Skeletal muscle satellite cell (primary cell): ENCODE measurements around the gene BOC.
"Not testable (repeated sequence)": the region's sequence is repeated elsewhere in the genome, so short reads cannot be mapped to it uniquely, and the experiment has no call there.

Experiments
- H3K27me3 ChIP-seq: 2 replicates; pipeline ENCODE4 v1.7.0; 2013; ENCODE audit warnings: low read length; ENCODE audit not compliant: control insufficient read depth, insufficient read depth
- H3K36me3 ChIP-seq: 2 replicates; pipeline ENCODE4 v1.7.0; 2013; ENCODE audit warnings: mild to moderate bottlenecking, control low read depth, low read length; ENCODE audit not compliant: insufficient read depth
- H3K4me1 ChIP-seq: 2 replicates; pipeline ENCODE4 v1.7.0; 2013; ENCODE audit warnings: low read length; ENCODE audit not compliant: control insufficient read depth, insufficient read depth
- H3K4me2 ChIP-seq: 2 replicates; pipeline ENCODE4 v1.7.0; 2013; ENCODE audit warnings: mild to moderate bottlenecking, low read length
- H3K4me3 ChIP-seq: 2 replicates; pipeline ENCODE4 v1.7.0; 2013; ENCODE audit warnings: low read length
- H3K9ac ChIP-seq: 2 replicates; pipeline ENCODE4 v1.7.0; 2013; ENCODE audit warnings: mild to moderate bottlenecking, low read depth, low read length, moderate library complexity
- H3K9me3 ChIP-seq: replicated peaks from 2 replicates; pipeline ENCODE4 v1.7.0; 2013; ENCODE audit warnings: mild to moderate bottlenecking, control low read depth, low read length

BOC gene

DNA sequence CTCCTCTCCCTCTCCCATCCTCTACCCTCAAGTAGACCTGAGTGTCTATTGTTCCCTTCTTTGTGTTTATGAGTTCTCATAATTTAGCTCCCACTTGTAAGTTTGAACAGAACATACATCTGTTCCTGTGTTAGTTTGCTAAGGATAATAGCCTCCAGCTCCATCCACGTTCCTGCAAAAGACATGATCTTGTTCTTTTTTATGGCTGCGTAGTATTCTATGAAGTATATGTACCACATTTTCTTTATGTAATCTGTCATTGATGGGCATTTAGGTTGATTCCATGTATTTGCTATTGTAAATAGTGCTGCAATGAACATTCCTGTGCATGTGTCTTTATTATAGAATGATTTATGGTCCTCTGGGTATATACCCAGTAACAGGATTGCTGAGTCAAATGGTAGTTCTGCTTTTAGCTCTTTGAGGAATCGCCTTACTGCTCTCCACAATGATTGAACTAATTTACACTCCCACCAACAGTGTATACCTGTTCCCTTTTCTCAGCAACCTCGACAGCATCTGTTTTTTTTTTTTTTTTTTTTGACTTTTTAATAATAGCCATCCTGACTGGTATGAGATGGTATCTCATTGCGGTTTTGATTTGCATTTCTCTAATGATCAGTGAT lies 39.6 kb upstream of the BOC start:
- not testable (repeated sequence) for H3K4me1 ChIP-seq, H3K4me2 ChIP-seq
- peaks cover 14% of the 10 kb centered on the region for H3K27me3 ChIP-seq

DNA sequence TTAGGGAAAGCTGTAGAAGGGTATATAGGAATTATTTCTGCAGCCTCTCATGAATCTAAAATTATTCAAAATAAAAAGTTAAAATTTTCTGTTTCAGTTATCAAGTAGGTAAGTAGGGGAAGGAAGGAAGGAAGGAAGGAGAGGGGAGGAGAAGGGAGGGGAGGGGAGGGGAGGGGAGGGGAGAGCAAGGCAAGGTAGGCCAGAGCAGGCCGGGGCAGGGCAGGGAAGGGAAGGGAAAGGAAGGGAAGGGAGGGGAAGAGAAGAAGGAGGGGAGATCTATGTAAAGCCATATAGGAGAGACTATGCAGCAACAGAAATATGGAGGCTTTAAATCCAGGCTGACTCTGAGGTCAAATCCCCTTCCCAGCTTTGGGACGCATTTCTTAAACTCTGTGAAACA lies 38.3 kb upstream of the BOC start:
- Histone ChIP-seq H3K4me1 (no peaks in the 10 kb centered on the region), H3K9ac (no peak overlapping the region), H3K36me3 (no peaks in the 10 kb centered on the region), H3K4me3 (no peak overlapping the region), H3K4me2 (no peak overlapping the region), H3K9me3 (no peaks in the 10 kb centered on the region), H3K27me3 (peaks cover 25% of the 10 kb centered on the region)

More for the DNA sequence above, 39.6 kb upstream of the BOC start:
- not testable (repeated sequence) for H3K9me3 ChIP-seq, H3K4me3 ChIP-seq, H3K9ac ChIP-seq, H3K36me3 ChIP-seq

DNA sequence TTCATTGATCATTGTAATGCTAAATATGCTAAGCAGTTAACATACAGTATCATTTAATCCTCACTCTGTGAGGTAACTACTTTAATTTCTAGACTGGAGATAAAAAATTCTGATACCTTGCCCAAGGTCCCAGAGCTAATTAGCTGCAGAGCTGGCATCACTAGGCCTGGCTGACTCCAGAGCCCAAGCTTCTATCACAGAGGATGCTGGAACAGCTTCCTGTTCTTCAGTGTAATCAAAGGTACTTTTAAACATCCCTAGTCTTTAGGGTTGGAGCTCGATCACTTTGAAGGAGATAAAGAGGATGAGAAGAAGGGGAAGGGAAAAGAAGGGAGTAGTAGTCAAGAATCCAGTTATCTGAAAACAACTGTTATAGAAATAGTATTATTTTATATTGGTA lies 37.1 kb upstream of the BOC start:
- no peaks in the 10 kb centered on the region for H3K36me3 ChIP-seq
- H3K4me1 ChIP-seq, result no peaks in the 10 kb centered on the region
- peaks cover 34% of the 10 kb centered on the region for H3K27me3 ChIP-seq
- no peak overlapping the region for H3K4me2 ChIP-seq
- H3K9me3 ChIP-seq, result no peaks in the 10 kb centered on the region
- H3K9ac ChIP-seq, result no peak overlapping the region
- H3K4me3 ChIP-seq, result no peak overlapping the region

DNA sequence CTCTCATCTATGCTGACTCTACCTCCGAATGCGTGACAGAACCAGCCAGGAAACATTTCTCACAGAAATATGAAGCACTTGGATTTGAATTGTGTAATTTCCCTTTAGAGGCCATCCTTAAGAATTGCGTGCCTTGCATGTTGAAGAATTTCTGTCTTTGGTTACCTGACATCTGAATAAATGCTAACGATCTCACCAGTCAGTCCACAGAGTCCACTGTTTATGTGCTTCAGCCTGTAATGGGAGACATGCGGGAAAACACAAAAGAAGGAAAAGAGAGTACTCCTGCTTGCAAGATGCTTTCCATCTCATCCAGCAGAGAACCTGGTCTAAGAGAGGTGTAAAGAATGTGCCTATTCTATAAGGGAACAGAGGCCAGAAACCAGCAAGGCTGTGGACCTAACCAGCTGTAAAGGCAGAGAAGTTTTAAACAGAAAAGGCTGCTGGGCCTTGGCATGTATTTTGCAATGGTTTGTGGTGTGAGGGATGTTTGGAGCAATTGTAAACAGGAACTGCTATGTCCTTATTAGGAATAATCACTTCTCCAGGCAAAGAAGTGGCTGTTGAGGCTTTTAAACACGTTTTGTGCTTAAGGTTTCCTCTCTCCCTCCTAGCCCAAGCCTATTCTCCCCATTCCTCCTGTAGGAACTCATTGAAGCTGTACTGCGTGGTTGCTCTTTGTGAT lies 36.4 kb upstream of the BOC start:
- no peak overlapping the region for H3K9ac ChIP-seq
- H3K4me1 ChIP-seq, result no peaks in the 10 kb centered on the region
- H3K4me3 ChIP-seq, result no peak overlapping the region
- no peak overlapping the region for H3K4me2 ChIP-seq
- no peaks in the 10 kb centered on the region for H3K9me3 ChIP-seq
- H3K27me3 ChIP-seq, result peaks cover 32% of the 10 kb centered on the region
- H3K36me3 ChIP-seq, result no peaks in the 10 kb centered on the region

DNA sequence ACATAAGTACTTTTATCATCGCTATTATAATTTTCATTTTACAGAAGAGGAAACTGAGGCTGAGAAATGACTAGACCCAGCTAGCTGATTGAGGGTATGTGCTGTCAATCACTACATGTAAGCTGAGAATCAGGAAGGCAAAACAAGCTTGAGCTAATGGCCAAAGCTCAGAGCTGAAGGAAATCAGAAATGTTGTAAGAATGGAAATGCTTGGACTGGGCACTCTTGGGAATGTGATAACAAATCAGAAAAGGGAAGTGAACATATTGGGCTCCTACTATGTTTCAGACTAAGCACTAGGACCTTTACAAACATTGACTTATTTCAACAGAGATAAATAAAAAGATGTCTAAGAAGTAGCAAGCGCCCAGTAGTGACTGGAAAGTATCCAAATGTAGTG lies 33.8 kb upstream of the BOC start:
- H3K4me1 ChIP-seq, result no peaks in the 10 kb centered on the region

DNA sequence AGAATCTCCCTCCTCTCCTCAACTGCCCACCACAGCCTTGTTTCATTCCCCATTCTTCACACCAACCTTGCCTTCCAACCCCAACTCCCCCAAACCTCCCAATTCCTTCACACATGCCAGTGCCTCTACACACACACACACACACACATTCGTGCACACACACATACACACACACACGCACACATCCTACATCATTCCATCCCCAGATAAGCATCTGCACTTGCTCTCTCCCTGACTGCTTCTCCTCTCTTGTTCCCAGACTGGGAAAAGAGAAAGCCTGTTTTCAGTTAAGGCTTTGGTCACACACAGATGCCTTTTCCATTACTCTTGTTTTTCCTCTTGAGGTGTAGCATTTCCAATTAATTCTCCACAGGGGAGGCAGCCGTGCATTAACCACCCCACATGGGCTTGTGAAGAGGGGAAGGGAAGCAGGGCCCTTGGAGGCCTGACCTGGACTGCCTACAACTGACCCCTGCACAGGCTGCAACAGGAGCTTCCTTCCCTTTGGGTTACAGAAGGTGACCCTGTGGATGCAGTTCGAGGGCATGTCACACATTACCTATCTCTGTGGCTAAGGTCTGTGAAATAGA lies 32.0 kb upstream of the BOC start:
- H3K4me1 ChIP-seq, result no peaks in the 10 kb centered on the region
- no peaks in the 10 kb centered on the region for H3K9me3 ChIP-seq
- no peak overlapping the region for H3K4me3 ChIP-seq
- peaks cover 43% of the 10 kb centered on the region for H3K27me3 ChIP-seq
- no peaks in the 10 kb centered on the region for H3K36me3 ChIP-seq
- no peak overlapping the region for H3K9ac ChIP-seq
- no peak overlapping the region for H3K4me2 ChIP-seq

More for the DNA sequence above, 33.8 kb upstream of the BOC start:
- Histone ChIP-seq H3K4me3 (no peak overlapping the region), H3K9ac (no peak overlapping the region), H3K36me3 (no peaks in the 10 kb centered on the region), H3K27me3 (peaks cover 43% of the 10 kb centered on the region), H3K4me2 (no peak overlapping the region), H3K9me3 (no peaks in the 10 kb centered on the region)

DNA sequence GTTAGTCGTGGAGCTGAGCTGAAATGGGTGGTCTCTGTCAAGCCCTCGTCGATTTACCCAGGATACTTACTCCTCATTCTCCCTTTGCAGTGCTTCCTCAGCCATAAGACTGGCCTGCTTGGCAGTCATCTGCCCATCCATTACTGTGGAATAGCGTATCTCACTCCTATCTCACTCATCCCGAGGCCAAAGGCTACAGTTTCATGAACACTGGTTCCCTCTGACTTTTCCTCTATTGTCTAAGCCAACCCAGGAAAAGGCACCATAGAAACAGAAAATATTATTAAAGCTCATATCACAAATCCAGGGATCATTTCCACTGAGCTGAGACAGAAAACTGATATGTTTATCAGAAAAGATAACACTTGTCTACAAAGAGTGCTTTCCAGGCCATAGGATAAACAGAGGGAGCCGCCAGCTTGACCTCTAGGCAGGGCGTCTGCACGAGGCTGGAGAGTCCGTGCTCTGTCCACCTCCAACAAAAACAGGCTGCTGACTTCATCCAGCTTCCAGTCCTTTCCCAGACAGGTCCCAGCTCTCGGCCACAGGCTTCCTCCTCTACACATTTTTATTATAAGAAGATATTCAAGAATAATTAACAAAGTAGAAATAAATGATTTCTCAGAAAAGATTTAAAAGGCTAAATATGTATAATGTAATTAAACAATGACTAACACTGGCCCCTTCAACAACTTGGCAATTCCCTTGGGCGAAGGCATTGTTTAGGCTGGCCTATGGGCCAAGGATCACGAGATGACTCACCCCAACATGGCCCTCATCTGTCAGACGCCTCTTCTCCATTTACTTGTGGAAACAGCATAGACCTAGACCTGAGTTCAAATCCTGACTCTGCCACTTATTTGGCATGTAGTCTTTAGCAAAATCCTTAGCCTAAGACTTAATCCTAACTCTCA lies 27.4 kb upstream of the BOC start:
- Histone ChIP-seq H3K4me1 (no peaks in the 10 kb centered on the region), H3K4me2 (no peak overlapping the region), H3K36me3 (no peaks in the 10 kb centered on the region), H3K9me3 (no peaks in the 10 kb centered on the region), H3K4me3 (no peak overlapping the region), H3K27me3 (peaks cover 17% of the 10 kb centered on the region), H3K9ac (no peak overlapping the region)

DNA sequence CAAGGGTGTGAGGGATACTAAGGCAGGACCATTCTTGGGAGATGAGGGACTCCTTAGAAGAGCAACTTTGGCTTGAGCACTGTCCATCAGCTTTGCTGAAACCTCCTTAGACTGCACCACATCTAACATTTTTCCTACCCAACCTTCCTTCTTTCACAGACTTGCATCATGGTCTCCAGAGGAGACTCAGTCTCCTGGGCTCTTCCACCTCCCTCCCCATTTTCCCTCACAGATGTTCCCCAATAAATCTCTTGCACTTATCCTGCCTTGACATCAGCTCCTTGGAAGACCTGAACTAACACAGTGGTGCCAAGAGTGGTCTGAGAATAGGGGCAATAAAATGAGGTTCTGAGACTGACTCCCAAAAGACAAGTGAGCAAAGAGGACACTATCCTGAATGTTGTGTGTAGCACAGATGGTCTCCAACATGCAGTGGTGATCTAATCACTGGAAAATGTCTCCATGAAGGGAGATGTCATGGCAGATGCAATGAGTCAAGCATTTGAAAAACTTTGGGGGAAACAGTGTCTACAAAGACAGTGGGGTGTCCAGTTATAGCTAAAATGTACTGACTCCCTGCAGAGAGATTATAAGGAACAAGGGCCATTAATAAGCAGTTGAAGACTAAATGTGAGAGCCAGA lies 26.0 kb upstream of the BOC start:
- Histone ChIP-seq H3K4me3 (no peak overlapping the region), H3K27me3 (peaks cover 7% of the 10 kb centered on the region), H3K9me3 (no peaks in the 10 kb centered on the region), H3K4me1 (no peaks in the 10 kb centered on the region), H3K4me2 (no peak overlapping the region), H3K9ac (no peak overlapping the region), H3K36me3 (no peaks in the 10 kb centered on the region)

DNA sequence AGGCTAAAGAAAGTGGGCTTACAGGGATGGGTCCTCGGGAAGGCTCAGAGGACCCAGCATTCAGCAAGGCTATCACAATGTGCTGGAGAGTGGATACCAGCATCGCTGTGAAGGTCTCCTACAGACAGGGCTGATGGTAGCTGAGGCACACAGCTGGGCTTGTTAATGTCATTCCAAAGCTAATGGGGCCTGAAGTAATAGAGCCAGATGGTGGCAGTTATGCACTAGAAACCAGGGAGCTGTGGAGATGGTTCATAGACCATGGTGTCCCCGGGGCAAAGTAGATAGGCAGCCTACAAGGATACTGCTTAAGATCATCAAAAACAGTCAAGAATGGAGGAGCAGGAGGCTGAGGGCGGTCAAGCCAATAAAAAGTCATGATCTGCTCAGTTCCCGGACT lies 24.8 kb upstream of the BOC start:
- Histone ChIP-seq H3K36me3 (no peaks in the 10 kb centered on the region), H3K4me1 (no peaks in the 10 kb centered on the region), H3K4me3 (no peak overlapping the region), H3K9me3 (no peaks in the 10 kb centered on the region), H3K27me3 (no peaks in the 10 kb centered on the region), H3K9ac (no peak overlapping the region), H3K4me2 (no peak overlapping the region)

DNA sequence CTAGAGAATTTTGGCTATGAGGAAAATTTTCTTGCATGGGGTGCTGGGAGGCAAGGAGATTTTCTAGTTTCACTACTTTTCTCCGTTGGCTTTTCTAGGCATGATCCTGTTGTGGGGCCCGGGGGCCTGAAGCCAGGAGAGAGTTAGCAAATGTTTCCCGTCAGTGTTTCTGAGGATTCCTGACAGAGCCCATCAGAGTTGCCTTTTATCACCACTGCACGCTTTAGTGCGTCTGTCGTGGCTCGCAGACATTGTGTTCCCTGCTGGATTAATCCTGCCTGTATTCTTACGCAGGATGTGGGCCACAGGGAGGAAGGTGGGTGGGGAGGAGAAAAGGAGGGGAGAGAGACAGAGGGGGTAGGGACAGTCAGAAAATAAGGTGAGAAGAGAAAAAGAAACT lies 18.1 kb upstream of the BOC start:
- H3K27me3 ChIP-seq, result no peaks in the 10 kb centered on the region

DNA sequence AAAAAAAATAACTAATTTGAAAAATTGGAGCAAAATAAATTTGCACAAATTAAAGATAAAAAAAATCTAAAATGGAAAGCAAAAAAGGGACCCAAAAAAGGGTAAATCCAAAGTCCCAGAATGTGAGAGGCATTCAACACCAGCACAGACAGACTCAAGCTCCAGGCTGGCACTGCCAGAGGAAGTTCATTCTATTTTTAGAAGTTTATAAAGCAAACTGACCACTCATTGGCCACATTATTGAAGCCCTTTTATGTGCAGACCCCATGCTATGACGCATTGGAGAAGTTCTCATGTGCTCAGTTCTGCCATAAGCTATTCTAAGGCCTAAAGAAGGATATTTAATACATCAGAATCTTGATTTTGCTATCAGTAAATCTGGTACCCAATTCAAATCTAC lies 17.6 kb upstream of the BOC start:
- no peak overlapping the region for H3K4me3 ChIP-seq
- H3K9ac ChIP-seq, result no peak overlapping the region
- H3K4me2 ChIP-seq, result no peak overlapping the region
- H3K4me1 ChIP-seq, result no peaks in the 10 kb centered on the region
- no peaks in the 10 kb centered on the region for H3K27me3 ChIP-seq
- no peaks in the 10 kb centered on the region for H3K9me3 ChIP-seq
- no peaks in the 10 kb centered on the region for H3K36me3 ChIP-seq

More for the DNA sequence above, 18.1 kb upstream of the BOC start:
- Histone ChIP-seq H3K4me2 (peak overlapping the region; percentile 31), H3K4me1 (no peaks in the 10 kb centered on the region), H3K9me3 (no peaks in the 10 kb centered on the region), H3K36me3 (no peaks in the 10 kb centered on the region), H3K4me3 (no peak overlapping the region), H3K9ac (no peak overlapping the region)
